GM19035 (cell line): ENCODE measurements around the gene XPO5.

Experiments used
- ATAC-seq: cut with Tn5 transposase; IDR thresholded peaks from one replicate; pipeline ENCODE4 v1.9.1; 2021; ENCODE audit not compliant: unreplicated experiment

Gene XPO5

GRCh38 chr6:43520097-43520496 lies 55.7 kb downstream of the XPO5 start:
- no peak for ATAC-seq

GRCh38 chr6:43517505-43518357 lies 58.1 kb downstream of the XPO5 start:
- no peak for ATAC-seq

- ATAC-seq: peak; percentile 92
Measured at GRCh38 chr6:43516697-43517504, 58.9 kb downstream of the XPO5 start, which contains the start of the genes POLR1C and YIPF3. TSS of gene POLR1C (plus strand) at chr6:43517089. CDS start at chr6:43517110, 21 bp downstream. TSS of gene YIPF3 (minus strand) at chr6:43516926. CDS start at chr6:43516807, 119 bp downstream.

DNA sequence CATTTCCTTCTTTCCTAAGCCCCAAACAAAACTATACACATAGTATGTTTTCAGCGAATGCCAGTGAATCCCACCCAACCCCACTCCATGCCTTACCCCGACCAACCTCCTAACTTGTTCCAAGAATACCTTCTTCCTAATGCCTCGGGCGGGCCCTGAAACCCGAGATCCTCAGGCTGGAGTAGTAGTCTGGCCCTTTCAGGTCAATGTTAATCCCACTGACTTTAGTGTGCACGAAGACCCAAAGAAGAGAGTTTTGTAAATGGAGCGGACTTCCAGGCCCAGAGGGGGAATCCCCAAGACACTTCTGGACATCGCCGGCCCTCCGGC lies 59.5 kb downstream of the XPO5 start:
- ATAC-seq: no peak

GRCh38 chr6:43515808-43516207 lies 60.0 kb downstream of the XPO5 start:
- no peak for ATAC-seq

GRCh38 chr6:43511824-43512415 lies 63.9 kb downstream of the XPO5 start:
- no peak for ATAC-seq

- no peak for ATAC-seq
Measured at GRCh38 chr6:43510827-43511163, 65.0 kb downstream of the XPO5 start.

DNA sequence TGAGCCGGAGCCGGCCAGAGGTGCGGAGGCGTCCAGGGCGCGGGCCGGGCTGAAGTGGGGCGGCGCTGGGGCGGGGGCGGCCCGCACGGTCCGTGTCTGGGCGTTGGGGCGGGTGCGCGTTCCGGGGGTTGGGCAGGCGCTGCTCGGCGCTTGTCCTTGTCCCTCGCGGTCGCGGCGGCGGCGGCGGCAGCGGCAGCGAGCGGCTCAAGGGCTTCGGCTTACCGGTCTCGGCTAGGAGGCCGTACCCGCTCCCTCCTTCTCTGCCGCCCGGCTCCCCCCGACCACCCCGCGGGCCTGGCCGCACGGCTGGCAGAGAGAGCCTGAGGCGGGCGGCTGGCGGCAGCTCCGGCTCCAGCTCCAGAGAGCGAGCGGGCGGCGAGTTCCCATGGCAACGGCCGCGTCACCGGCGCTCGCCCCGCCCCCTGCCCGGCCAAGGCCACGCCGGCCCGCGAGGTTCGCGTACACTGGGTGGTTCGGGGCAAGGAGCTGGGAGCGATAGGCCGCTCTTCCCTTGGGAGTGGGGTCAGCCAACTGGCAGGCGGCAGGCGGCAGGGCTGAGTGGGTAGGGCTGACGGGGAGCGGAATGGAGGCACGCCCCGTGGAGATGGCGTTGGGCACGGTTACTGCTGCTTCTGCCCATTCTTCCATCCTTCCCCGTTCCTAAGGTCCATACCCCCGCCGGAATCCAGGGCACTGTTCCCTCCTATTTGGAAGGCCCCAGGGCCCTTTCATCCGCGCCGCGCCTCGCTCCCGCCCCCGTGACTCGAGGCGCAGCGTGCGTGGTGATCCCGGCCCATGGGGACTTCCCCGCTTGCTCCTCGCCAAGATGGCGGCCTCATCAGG lies 65.6 kb downstream of the XPO5 start, which contains the start of gene LRRC73:
Gene LRRC73, minus strand, starts transcription at position 363 of the 843 bp plus-strand sequence. CDS start 561 bp downstream, outside the sequence.
- peak; percentile 61 for ATAC-seq

DNA sequence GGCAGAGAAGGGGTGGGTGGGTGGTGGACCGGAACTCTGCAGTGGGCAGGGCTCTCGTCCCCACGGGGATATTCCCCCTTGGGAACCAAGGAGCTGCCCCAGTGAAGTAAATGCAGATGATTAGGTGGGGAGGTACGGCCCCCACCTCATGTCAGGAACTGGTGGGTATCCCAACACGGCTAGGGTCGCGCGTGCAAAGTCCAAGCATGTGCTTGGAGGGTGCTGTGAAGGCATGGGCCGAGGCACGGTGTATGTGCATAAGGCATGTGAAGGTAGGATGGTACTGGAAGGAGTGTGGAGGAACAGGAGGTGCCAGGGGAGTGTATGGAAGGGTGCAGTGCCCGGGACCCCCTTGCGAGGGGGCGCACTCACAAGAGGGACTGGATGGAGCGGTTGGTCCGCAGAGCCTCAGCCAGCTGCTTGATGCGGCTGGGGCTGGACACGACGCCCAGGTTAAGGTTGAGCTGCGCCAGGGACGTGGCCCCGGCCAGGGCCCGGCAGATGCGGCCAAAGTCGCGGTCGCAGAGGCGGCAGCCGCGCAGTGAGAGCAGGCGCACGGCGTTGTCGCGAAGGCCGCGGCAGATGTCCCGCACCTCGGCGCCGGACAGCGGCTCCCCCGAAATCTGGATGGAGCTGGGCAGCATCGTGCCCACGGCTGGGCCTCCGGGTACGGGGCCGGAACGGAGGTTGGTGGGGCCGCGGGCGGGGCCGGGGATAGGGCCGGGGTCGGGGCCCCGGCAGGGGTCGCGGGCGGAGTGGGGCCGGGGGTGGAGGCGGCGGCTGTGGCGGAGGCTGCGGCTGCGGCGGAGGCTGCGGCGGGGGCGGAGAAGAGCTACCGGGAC lies 66.5 kb downstream of the XPO5 start:
- ATAC-seq: peak; percentile 14

GRCh38 chr6:43508481-43509141 lies 67.2 kb downstream of the XPO5 start:
- ATAC-seq: no peak

GRCh38 chr6:43506667-43507471 lies 69.0 kb downstream of the XPO5 start:
- ATAC-seq: peak; percentile 55

GRCh38 chr6:43506171-43506570 lies 69.7 kb downstream of the XPO5 start:
- no peak for ATAC-seq

DNA sequence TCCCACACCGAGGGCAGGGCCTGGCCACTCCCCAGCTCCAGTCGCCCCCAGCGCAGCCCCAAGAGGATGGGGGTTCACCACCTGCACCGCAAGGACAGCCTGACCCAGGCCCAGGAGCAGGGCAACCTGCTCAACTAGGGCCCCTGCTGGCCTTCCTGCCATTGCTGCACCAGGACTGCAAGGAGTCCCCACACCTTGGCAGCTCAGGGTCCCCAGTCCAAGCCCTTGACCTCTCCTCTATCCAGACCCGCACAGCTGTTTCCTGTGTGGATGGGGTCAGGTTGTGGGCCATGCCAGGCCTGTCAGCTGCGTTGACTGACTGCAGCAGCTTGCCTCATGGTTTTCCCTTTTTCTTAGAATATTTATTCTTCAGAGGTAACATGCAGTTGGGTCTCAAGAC lies 70.1 kb downstream of the XPO5 start:
- ATAC-seq: no peak

GRCh38 chr6:43504756-43505593 lies 70.9 kb downstream of the XPO5 start:
- ATAC-seq: no peak

- no peak for ATAC-seq
Measured at GRCh38 chr6:43503443-43503842, 72.4 kb downstream of the XPO5 start.

DNA sequence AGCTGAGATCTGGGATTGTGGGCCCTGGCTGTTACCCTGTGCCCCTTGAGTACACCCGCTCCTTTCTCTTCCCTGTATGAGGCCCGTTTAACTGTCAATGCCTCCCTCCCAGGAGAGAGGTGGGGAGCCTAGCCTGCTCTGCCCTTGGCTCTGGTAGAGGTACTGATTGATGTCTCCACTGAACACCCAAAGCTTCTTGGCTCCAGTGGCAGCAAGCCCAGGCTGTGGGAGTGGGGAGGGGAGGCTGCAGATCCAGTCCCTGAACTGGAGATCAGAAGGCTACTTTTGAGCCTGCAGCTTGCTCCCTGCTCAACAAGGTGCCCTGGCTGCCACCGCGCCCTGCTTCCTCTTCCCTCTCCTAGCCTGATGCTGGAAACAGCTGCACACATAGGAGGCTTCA lies 73.2 kb downstream of the XPO5 start:
- no peak for ATAC-seq

- no peak for ATAC-seq
Measured at GRCh38 chr6:43500921-43501320, 74.9 kb downstream of the XPO5 start.
